GM23338 (cell line): ENCODE data around the gene NCKAP5.

ENCODE experiments used
- CREB1 ChIP-seq: fragments of 250-450 bp; sonication (Bioruptor Pico); IDR thresholded peaks from 2 replicates; pipeline ENCODE4 v1.5.0; 2020; ENCODE audit warnings: low read depth, mild to moderate bottlenecking, moderate library complexity
- ETS1 ChIP-seq: IDR thresholded peaks from 2 replicates; pipeline ENCODE4 v1.6.1; 2016; ENCODE audit warnings: antibody characterized with exemption
- EZH2 ChIP-seq: fragments of 200-600 bp; sonication (generic); IDR thresholded peaks from one replicate; pipeline ENCODE4 v1.8.0; 2017; ENCODE audit warnings: antibody characterized with exemption, mild to moderate bottlenecking, low read depth; ENCODE audit not compliant: unreplicated experiment
- EZH2phosphoT487 ChIP-seq: fragments of 200-600 bp; sonication (generic); IDR thresholded peaks from one replicate; pipeline ENCODE4 v1.8.1; 2018; ENCODE audit warnings: antibody characterized with exemption; ENCODE audit not compliant: unreplicated experiment
- JUNB ChIP-seq: IDR thresholded peaks from one replicate; pipeline ENCODE4 v1.6.1; 2016; ENCODE audit warnings: antibody characterized with exemption; ENCODE audit not compliant: unreplicated experiment
- POLR2AphosphoS5 ChIP-seq: IDR thresholded peaks from 2 replicates; pipeline ENCODE4 v1.6.1; 2016; ENCODE audit warnings: antibody characterized with exemption, low read depth
- STAT1 ChIP-seq: IDR thresholded peaks from one replicate; pipeline ENCODE4 v1.6.1; 2016; ENCODE audit warnings: antibody characterized with exemption; ENCODE audit not compliant: unreplicated experiment
- ZNF331 ChIP-seq: fragments of 250-450 bp; sonication (Bioruptor Pico); IDR thresholded peaks from 2 replicates; pipeline ENCODE4 v1.5.0; 2020; ENCODE audit warnings: low read depth, mild to moderate bottlenecking, moderate library complexity
- TF ChIP-seq, protein P1 (sequence below), 2 experiments: fragments of 200-600 bp in 1 of 2; sonication (generic) in 1 of 2; conservative IDR thresholded peaks; 2 replicates each; pipeline versions ENCODE4 v1.5.1 to v1.6.1; 2016 to 2017; ENCODE audit warnings: antibody characterized with exemption in 2 of 2, low read depth in 2 of 2, mild to moderate bottlenecking in 2 of 2, moderate library complexity in 1 of 2
- TF ChIP-seq, protein P2 (sequence below): IDR thresholded peaks from one replicate; pipeline ENCODE4 v1.6.1; 2018; ENCODE audit warnings: antibody characterized with exemption; ENCODE audit not compliant: unreplicated experiment

DNA sequence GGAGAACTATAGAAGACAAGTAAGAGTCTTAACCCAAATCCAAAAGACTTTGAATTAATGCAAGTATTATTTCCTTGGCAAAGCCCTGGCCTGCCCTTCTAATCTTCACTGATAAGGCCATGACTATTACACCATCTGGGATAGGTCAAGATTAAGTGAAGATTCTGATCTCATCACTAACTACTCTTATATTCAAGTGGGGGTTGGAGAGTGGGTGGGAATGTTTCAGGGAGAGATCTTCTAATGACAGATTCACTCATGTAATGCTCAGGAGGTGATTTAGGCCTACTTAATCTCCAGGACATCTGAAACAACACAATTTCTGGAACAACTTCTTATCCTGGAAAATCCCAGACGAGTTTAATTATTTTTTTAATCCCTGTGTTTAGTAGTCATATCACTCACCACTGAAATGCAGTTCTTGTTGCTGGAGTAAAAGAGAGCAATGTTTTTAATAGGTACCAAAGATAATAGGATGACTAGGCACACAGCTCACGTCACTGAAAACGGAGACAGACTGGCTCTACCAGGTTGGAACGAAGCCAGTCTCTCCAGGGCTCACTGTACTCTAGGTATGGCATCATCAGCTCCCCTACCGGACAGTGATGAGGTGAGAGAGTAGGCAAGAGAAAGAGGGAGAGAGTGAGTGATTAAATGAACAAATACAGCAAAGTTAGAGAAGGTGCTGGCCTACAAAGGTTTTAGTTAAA is 133.1 kb downstream of the NCKAP5 start:
- TF ChIP-seq, protein P1, sequence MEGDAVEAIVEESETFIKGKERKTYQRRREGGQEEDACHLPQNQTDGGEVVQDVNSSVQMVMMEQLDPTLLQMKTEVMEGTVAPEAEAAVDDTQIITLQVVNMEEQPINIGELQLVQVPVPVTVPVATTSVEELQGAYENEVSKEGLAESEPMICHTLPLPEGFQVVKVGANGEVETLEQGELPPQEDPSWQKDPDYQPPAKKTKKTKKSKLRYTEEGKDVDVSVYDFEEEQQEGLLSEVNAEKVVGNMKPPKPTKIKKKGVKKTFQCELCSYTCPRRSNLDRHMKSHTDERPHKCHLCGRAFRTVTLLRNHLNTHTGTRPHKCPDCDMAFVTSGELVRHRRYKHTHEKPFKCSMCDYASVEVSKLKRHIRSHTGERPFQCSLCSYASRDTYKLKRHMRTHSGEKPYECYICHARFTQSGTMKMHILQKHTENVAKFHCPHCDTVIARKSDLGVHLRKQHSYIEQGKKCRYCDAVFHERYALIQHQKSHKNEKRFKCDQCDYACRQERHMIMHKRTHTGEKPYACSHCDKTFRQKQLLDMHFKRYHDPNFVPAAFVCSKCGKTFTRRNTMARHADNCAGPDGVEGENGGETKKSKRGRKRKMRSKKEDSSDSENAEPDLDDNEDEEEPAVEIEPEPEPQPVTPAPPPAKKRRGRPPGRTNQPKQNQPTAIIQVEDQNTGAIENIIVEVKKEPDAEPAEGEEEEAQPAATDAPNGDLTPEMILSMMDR (conservative IDR thresholded peaks at IDR 0.05; ENCODE audit: low read depth in 2 of 2): no peak
- TF ChIP-seq, protein P2, sequence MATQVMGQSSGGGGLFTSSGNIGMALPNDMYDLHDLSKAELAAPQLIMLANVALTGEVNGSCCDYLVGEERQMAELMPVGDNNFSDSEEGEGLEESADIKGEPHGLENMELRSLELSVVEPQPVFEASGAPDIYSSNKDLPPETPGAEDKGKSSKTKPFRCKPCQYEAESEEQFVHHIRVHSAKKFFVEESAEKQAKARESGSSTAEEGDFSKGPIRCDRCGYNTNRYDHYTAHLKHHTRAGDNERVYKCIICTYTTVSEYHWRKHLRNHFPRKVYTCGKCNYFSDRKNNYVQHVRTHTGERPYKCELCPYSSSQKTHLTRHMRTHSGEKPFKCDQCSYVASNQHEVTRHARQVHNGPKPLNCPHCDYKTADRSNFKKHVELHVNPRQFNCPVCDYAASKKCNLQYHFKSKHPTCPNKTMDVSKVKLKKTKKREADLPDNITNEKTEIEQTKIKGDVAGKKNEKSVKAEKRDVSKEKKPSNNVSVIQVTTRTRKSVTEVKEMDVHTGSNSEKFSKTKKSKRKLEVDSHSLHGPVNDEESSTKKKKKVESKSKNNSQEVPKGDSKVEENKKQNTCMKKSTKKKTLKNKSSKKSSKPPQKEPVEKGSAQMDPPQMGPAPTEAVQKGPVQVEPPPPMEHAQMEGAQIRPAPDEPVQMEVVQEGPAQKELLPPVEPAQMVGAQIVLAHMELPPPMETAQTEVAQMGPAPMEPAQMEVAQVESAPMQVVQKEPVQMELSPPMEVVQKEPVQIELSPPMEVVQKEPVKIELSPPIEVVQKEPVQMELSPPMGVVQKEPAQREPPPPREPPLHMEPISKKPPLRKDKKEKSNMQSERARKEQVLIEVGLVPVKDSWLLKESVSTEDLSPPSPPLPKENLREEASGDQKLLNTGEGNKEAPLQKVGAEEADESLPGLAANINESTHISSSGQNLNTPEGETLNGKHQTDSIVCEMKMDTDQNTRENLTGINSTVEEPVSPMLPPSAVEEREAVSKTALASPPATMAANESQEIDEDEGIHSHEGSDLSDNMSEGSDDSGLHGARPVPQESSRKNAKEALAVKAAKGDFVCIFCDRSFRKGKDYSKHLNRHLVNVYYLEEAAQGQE: no peak
- TF ChIP-seq POLR2AphosphoS5 (no peak), EZH2phosphoT487 (no peak), EZH2 (no peak), ETS1 (no peak), JUNB (no peak), STAT1 (no peak), CREB1 (CRISPR knock-in tag) (no peak), ZNF331 (CRISPR knock-in tag) (no peak)
